NCI-H2171 (cell line): ENCODE results near the gene ZNF672.

Source experiments
- DNase-seq: peaks from one replicate; lab custom pipeline; 2025; lab: John Stamatoyannopoulos, UW

Gene ZNF672

DNA sequence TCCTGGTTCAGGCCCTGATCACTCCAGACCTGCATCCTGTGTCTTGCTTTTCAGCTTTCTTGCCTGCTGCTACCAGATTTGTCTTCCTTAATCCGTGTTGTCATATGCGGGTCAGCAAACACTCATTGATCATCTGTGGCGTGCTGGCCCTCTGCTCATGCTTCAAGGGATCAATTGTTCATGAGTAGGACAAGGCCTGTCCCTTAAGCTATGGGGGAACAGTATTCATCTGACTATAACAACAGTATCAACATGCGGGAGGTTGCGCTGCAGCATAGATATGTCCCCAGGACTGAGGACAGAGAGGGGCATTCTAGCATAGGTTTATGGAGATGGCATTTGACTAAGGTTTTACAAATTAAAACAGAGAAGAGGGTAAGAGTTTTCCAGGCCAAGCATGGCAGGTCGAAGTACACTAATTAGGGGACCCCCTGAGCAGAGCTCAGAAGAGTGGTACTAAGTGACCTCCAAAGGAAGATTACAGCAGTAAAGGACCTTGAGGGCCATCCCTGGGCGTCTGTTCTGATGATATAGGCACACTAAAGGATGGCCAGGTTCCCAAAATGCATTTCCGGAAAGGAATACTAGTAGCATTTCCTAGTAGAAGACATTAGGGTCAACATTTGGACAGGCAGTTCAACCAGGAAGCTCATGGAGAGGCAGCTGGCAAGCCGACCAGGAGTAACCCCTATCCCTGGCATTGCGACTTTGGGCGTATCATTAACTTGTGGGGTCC lies 811 bp upstream of the ZNF672 start:
- no peak for DNase-seq

DNA sequence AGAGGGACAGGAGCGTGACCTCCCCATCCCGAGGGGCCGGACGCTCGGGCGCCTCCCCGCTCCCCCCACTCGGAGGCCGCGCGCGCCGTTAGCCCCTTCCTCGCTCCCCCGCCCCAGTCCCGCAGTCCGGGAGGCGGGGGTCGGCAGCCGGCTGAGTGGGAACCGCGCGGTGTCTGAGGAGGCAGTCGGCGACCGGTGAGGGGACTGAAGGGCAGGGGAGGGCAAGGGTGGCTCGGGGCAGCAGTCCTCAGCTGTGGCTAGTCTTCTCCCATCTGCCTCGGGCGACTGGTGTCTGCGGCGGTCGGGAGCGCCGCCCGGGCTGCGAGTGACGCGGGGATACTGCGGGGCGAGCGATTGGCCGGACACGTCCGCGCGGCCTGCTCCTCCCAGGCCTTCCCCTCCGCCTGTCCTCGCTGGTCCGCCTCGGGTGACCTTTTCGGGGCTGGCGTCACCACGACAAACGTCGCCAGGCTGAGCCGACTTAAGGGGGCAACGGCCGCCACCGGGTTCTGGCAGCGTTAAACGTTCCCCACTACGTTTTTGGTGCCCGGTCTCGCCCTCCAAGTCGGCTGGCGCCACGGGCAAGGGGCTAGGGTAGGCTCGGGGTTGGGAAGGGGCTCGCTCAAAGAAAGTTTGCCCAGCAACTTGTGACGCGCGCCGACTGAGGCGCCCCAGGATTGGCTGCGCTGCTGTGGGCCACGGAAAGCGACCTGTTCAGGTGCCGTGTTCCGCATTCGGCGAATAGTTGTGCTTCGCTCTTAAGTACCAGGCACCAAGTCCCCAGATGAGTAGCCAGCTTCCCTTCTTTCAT lies 538 bp downstream of the ZNF672 start:
- DNase-seq = peak; percentile 78

DNA sequence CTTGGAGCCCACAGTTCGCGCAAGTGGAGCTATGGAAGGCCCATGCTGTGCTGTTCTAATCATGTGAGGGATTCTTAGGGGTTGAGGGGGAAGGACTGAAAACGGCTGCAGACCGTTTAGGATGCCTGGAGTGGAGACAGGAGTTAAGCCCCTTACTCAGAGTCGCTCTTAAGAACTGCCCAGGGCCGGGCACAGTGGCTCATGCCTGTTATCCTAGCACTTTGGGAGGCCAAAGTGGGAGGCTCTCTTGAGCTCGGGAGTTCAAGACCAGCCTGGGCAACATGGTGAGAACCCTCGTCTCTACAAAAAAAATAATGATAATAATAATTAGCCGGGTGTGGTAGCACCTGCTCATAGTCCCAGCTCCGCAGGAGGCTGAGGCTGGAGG lies 1.1 kb downstream of the ZNF672 start:
- no peak for DNase-seq

DNA sequence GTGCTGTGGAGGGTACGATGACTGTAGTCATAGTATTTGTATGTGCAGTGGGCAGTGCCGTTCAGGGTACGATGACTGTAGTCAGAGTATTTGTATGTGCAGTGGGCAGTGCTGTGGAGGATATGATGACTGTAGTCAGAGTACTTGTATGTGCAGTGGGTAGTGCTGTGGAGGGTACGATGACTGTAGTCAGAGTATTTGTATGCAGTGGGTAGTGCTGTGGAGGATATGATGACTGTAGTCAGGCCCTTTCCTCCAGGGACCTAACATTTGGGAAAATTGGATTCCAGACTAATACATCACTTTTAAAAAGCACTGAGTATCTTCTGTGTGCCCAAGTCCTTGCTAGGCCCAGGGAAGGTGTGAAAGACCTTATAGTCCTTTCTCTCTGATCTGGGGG lies 2.9 kb downstream of the ZNF672 start:
- no peak for DNase-seq

DNA sequence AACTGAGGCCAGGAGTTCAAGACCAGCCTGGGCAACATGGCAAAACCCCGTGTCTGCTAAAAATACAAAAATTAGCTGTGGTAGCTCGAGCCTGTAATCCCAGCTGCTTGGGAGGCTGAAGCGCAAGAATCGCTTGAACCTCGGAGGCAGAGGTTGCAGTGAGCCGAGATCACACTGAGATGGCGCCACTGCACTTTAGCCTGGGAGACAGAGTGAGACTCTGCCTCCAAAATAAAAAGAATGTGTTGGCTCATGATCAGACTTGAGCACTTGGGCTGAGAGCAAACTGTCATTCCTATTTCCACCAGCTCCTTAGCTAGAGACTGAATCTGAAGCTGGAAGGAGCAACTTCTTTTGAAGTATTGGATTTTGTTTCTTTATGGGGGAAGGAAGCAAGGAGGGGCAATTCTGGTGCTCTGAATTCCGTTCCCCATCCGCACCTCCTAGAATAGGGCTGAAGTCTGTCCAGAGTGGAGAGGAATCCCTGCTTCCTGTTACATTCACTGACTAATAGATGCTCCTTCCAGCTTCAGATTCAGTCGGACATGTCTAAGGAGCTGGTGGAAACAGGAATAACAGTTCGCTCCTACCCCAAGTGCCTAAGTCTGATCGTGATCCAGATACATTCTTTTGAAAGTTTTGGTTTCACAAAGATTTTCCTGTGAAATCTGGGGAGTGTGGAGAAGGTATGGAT lies 3.8 kb downstream of the ZNF672 start:
- DNase-seq = no peak

DNA sequence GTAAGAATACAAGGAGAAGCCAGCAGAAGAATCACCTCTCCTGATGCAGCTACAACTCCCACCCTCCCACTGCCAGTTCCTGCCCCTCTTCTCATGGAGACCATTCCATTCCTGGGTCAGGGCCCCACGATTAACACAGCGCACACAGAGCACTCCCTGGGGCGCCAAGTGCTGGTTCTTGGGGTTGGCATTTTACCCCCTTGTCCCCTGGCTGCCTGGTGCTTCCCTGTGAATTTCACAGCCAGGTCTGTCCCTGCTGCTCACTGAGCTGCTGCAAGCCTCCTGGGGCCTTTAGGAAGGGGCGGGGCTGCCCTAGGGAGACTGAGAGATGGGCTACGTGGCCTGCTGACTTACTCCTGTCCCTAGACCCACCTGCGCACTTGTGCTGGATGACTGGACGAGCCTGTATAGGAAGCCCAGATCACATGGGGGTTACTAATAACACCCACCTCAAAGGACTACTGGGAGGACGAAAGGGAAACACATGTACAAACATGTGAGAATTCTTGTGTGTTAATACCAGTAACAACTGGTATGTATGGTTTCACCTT lies 4.8 kb downstream of the ZNF672 start:
- no peak for DNase-seq

DNA sequence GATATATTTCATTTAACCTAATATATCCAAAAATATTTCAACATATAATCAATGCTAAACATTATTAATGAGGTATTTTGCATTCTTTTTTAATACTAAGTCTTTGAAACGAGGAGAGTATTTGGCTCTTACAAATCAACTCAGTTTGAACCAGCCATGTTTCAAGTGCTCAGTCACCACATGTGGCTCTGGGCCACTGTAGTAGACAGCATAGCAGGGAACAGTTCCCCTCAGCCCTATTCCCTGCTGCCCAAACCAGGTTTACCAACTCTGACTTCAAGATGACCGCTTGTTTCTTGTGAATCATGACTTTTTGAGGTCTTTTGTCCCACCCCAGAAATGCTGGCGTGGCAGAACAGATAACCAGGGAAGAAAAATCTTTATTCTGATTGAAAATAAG lies 5.7 kb downstream of the ZNF672 start:
- no peak for DNase-seq

DNA sequence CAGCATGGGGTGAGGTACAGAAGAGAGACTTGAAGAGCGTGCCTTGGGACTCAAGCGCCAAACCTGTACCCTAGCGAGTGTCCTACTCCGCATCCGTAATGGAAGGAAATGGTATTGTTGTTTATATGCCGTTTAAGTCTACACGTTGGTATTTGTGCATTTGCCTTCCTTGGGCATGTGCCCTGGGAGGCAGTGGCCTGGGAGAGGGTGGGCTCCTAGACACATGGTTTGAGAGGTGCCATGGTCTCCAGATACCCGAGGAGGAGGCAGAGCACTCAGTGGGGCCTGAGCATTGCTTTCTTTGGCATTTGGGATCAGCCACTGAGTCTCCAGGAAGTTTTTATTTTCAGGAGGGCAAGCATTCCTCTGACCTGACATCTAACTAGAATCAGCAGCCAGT lies 6.5 kb downstream of the ZNF672 start:
- no peak for DNase-seq

DNA sequence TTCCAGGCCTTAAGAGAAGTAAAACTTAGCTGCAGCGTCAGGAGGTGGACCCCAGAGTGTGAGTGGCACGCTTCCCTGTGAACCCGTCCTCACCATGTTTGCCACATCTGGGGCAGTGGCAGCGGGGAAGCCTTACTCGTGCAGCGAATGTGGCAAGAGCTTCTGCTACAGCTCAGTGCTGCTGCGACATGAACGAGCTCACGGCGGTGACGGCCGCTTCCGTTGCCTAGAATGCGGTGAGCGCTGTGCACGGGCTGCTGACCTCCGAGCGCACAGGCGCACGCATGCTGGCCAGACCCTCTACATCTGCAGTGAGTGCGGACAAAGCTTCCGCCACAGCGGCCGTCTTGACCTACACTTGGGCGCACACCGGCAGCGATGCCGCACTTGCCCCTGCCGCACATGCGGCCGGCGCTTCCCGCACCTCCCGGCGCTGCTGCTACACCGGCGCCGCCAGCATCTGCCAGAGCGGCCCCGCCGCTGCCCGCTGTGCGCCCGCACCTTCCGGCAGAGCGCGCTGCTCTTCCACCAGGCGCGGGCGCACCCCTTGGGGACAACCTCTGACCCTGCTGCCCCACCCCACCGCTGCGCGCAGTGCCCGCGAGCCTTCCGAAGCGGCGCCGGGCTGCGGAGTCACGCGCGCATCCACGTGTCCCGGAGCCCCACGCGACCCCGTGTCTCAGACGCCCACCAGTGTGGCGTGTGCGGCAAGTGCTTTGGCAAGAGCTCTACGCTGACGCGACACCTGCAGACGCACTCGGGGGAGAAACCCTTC lies 9.3 kb downstream of the ZNF672 start:
- no peak for DNase-seq

DNA sequence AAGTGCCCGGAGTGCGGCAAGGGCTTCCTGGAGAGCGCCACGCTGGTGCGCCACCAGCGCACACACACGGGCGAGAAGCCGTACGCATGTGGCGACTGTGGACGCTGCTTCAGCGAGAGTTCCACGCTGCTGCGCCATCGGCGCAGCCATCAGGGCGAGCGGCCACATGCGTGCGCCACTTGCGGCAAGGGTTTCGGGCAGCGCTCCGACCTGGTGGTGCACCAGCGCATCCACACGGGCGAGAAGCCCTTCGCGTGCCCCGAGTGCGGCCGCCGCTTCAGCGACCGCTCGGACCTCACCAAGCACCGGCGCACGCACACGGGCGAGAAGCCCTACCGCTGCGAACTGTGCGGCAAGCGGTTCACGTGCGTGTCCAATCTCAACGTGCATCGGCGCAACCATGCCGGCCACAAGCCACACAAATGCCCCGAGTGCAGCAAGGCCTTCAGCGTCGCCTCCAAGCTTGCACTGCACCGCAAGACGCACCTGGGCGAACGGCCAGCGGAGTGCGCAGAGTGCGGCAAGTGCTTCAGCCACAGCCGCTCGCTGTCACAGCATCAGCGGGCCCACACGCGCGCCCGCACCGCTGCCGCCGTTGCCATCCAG lies 10.0 kb downstream of the ZNF672 start:
- DNase-seq = no peak

DNA sequence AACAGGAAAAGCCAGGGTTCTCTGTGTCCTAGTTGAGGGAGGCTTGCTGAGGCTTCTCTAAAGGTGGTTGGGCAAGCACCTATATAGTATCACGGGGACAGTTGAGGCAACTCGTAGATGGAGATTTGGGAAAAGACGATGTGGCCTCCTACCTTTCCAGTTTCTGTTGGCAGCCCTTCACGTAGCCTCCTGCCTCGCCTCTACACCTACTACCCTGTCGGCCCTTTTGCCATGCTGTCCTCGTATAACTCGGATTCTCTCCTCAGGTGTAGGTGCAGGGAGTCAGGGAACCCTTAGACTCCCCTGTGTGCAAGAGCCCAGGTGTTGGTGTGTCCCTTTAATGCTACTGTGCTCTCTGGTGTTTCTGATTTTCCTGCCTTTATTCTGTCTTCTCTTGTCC lies 10.6 kb downstream of the ZNF672 start:
- DNase-seq = no peak

DNA sequence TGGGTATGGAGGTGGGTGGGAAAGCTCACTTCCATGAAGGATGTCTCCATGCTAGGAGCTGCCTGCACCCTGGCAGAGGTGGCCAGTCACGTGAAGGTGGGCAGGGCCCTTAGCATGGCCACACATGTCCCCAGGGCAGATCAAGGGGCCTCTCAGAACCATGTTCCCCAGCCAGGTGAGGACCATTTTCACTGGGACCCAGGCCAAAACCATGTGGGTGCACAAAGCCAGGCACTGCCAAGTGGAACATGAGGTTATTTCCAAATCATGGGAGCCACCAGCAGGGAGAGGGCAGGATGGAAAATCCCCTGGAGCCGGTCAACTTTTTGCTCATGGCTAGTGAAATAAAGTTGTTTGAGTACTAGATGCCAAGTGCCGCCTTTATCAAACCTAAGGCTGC lies 11.1 kb downstream of the ZNF672 start:
- DNase-seq = no peak

DNA sequence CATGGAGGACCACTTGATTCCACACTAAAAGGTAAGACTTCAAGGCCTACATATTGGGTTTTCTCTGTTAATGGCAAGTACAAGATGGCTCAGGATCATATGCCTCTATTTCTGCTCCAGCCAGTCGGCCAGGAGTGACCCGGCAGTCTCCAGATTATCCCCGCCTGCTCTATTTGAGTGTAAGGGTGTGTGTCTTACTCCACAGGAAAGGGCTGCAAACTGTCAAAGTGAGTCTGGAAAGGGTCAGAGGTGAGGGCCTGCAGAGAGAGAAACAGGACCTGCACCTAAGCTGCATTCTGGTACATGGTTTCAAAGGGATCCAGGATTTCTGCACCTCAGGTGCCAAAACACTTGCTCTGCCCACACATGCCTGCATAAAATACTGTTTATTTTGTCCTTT lies 11.6 kb downstream of the ZNF672 start:
- no peak for DNase-seq

DNA sequence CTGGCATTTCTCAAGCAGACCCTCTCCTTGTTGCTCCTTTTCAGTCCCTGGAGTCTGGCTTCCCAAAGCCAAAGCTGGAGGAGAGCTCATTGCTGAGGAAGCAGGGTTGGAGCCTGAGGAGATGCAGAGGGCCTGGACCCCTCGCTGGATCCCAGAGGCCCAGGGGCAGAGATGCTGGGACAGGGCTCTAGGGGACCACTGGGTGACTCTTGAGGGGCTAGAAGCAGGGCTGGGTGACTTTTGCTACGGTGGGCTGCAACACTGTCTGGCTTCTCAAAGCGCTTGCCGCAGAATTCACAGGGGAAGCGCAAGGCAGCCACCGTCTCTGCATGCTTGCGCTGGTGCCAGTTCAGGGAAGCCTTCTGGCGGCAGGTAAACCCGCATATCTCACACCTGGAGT lies 12.1 kb downstream of the ZNF672 start:
- no peak for DNase-seq

DNA sequence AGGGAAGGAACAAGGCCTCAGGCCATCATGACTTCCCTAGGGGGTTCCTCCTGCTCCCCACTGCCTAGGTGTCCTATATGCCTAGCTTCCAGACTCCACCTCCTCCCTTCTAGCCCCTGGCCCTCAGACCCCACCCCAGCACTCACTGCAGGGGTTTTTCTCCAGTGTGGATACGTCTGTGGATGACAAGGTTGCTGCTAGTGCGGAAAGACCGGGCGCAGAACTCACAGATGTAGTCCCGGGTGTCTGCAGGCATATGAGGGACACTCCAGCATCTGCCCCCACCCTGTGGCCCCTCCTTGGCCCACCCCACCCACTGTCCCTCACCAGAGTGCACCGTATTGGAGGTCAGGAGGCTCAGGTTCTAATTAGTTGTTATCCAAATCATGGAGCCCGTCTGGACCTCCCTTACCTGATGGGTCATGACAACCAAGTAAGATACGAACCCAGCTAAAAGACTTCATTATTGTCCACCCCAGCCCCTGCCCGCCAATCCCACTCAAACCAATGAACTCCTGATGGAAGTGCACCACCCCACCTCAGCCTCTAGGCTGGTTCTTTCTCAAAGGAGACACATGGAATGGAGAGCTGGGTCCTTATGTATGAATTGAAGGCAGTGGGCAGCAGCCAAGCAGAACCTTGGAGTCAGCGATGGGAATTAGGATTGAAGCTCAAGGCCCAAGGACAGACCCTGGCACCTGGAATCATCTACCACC lies 12.7 kb downstream of the ZNF672 start:
- no peak for DNase-seq

DNA sequence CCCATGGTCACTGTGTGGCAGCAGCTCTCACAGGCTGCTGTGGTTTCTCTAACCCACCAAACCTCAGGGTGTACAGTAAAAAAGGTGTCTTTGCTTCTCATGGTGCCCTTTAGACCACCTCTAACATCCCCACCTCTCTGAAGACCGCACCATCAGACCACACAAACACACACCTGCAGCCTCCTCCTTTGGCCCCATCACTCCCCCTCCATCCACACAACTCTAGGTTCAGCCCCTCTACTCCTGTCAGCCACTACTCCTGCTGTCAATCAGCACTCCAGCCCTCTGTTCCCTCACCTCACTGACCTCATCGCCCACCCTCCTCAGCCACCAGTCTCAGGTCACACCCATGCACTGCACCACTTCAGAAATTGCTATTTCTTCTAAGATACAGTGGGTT lies 13.4 kb downstream of the ZNF672 start:
- DNase-seq = no peak

DNA sequence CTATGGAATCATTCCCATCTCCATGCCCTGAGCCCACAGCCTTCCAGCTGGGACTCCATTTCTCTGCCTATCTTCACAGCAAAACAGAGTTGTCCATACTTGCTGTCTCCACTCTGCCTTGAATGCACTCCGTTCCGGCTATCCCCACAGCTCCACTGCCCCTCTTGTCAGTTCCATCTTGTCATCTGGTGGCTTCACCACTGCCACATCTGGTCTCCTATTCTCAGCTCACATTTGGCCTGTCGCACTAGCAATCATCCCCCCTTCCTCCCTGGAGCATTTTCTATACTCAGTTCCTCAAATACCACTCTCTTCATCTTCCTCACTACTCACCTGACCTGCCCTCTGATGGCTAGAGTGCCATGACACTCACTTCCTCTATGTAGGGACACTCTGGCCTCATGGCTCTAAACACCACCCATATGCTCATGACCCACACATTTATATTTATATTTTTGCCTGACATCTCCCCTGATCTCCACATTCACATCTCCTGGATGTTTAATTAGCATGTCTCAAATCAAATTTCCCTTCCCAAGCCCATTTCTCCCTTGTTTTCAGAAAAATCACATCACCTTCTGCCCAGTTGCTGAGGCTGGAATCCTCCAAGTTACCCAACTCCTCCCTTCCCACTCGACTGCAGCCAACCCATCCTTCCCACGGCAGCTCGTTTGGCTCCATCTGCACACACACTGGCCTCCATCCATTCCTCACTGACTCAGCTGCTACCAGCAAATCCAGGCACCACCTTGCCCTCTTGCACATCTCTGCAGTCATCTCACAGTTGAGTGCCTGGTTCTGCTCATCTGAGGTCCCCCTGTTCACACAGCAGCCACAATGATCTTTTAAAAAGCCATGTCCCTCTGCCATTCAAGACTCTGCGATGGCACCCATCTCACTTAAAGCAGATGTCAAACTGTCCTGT lies 14.7 kb downstream of the ZNF672 start:
- no peak for DNase-seq

DNA sequence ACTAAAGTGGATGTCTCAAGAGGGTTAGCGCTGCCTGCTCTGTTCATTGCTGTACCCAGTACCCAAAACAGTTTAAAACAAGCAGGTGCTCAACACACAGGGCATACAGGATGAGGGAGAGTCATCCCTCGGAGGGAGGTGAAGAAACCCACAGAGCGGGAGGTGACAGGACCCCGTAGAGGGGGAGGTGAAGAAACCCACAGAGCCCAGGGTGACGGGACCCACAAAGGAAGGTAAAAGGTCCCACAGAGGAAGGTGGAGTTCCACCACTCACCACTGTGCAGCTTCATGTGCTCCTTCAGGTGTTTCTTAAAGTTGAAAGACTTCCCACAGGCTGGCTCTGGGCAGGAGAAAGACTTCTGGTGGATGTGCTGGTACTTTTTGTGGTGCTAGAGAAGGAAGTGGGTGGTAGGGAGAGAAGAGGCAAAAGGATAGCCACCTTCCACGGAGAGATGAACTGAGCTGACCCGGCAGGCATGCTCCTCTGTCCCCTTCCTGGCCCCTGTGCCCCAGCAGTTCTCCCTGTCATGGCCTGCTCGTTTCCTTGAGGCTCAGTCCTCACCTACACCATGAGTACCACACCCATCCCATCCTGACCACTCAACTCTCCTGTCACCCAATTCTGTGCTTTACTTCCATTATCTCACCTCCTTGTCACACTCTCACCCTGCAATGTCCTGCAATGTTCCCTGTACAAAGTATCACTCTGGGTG lies 15.8 kb downstream of the ZNF672 start:
- DNase-seq = no peak

DNA sequence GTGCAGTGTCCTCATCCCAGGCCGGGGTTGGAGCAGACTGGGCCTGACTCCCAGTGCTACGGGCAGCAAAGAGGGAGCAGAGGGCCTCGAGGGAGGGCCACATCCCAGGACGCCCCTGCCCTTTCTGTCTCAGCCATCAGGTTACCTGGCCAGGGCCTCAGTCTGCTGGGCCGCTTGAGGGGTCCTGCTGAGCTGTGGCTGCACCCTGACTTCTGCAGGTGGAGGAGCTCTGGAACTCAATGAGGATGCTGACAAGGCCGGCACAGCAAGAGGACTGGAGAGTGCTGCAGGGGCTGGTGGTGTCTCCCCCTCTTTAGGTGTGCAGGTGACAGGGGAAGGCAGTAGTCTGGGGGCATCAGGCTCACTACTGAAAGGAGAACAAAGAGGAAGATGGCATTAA lies 17.6 kb downstream of the ZNF672 start:
- no peak for DNase-seq
